Measurements from ENCODE around the gene SGMS1. TPM values are rescaled to one million over a fixed set of nuclear protein-coding genes. Genes with fewer than 3 reads are reported as not detected.

The SGMS1 gene
- total RNA-seq, 1 experiment from 2014 or later = 34.5 TPM

DNA sequence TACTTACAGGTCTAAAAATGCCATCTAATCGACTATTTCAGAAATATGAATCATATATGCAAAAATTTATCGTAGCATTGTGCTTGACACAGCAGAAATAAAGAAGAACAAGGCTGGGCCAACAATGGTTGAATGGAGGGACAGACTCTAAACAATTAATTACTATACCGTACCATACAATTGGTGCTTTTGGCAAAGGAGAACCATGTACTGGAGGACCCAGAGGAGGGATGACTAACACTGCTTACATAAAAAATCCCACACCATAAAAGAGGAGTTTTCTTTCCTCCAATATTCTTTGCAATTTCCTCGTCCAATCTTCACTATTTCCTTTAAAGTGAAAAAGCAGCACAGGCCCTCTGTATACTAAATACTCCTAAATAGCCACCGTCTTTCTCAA is 94.1 kb downstream of the SGMS1 start:
- CTCF ChIA-PET = interaction anchor here (0.6 kb wide), 1 partner anchor 125 kb away, joined by 3 read pairs; no protein-coding TSS in a partner anchor
- no TSS peak for BruUV-seq (replicated peaks)
- TF ChIP-seq, protein P1, sequence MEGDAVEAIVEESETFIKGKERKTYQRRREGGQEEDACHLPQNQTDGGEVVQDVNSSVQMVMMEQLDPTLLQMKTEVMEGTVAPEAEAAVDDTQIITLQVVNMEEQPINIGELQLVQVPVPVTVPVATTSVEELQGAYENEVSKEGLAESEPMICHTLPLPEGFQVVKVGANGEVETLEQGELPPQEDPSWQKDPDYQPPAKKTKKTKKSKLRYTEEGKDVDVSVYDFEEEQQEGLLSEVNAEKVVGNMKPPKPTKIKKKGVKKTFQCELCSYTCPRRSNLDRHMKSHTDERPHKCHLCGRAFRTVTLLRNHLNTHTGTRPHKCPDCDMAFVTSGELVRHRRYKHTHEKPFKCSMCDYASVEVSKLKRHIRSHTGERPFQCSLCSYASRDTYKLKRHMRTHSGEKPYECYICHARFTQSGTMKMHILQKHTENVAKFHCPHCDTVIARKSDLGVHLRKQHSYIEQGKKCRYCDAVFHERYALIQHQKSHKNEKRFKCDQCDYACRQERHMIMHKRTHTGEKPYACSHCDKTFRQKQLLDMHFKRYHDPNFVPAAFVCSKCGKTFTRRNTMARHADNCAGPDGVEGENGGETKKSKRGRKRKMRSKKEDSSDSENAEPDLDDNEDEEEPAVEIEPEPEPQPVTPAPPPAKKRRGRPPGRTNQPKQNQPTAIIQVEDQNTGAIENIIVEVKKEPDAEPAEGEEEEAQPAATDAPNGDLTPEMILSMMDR (IDR thresholded peaks at IDR 0.05; ENCODE audit: unreplicated experiment) = no peak
- Mint-ChIP-seq H3K27ac (ENCODE audit: unreplicated experiment) (no peak overlapping the region), H3K27me3 (ENCODE audit: unreplicated experiment) (no peaks in the 10 kb centered on the region), H3K36me3 (ENCODE audit: insufficient read depth, unreplicated experiment) (no peaks in the 10 kb centered on the region), H3K4me1 (ENCODE audit: low read depth, unreplicated experiment) (no peaks in the 10 kb centered on the region), H3K4me3 (ENCODE audit: low read depth, unreplicated experiment) (no peak overlapping the region), H3K9me3 (ENCODE audit: low read depth, unreplicated experiment) (no peaks in the 10 kb centered on the region)
- no peak for DNase-seq
- intact Hi-C loops (cut with micrococcal nuclease; ENCODE audit: unreplicated experiment) = no loop called here

DNA sequence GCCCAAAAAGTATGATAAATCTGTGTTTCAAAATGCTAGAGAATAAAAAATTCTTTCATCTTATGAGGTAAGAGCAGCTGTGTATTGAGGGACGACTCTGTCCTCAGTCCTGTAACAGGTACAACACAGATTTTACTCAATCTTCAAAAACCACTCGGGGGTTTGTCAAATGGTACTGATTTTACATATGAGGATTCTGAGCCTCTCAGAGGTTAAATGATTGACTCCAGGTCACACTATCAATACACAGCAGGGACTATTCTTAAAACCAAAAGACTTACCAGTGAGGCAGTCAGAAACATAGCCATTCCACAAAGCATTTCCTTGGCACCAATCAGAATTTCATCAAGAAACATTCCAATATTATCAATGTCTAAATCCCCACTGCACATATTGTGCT is 95.5 kb downstream of the SGMS1 start:
- intact Hi-C loops (cut with micrococcal nuclease; ENCODE audit: unreplicated experiment) = no loop called here
- TF ChIP-seq, protein P1 (IDR thresholded peaks at IDR 0.05; ENCODE audit: unreplicated experiment) = no peak

DNA sequence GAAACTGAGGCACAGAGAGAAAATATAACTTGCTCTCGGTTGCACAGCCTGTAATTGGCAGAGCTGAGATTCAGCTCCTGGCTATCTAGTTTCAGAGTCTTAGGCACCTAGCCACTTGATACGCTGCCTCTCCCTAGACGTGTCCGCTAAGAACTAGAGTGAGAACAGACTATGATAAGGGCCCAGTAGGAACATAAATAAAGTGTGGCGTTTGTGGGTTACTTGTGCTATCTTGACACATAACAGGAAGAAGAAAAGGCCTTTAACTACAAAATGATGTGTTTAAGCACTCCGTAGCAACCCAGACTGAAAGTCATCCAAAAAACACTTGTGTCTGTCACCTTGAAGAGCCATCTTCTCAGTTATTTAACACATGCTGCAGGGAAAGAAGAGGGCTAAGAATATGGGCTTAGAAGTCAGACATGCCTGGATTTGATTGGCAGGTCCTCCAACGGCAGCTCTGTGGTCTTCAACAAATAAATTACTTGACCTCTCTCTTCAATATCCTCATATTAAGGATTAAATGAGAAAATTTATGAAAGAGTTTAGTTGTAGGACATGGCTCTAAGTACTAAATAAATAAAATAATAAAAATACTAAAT is 96.2 kb downstream of the SGMS1 start:
- Mint-ChIP-seq H3K27me3 (ENCODE audit: unreplicated experiment) (no peaks in the 10 kb centered on the region), H3K9me3 (ENCODE audit: low read depth, unreplicated experiment) (no peaks in the 10 kb centered on the region), H3K4me1 (ENCODE audit: low read depth, unreplicated experiment) (no peaks in the 10 kb centered on the region), H3K27ac (ENCODE audit: unreplicated experiment) (no peak overlapping the region), H3K36me3 (ENCODE audit: insufficient read depth, unreplicated experiment) (no peaks in the 10 kb centered on the region), H3K4me3 (ENCODE audit: low read depth, unreplicated experiment) (no peak overlapping the region)
- intact Hi-C loops (cut with micrococcal nuclease; ENCODE audit: unreplicated experiment) = no loop called here
- BruUV-seq (replicated peaks) = no TSS peak
- TF ChIP-seq, protein P1 (IDR thresholded peaks at IDR 0.05; ENCODE audit: unreplicated experiment) = no peak
- CTCF ChIA-PET = no interaction called here
- no peak for DNase-seq

More for the DNA sequence above, 95.5 kb downstream of the SGMS1 start:
- no peak for DNase-seq
- no peaks in the 10 kb centered on the region for H3K4me1 Mint-ChIP-seq (ENCODE audit: low read depth, unreplicated experiment)
- CTCF ChIA-PET = no interaction called here
- H3K27ac Mint-ChIP-seq (ENCODE audit: unreplicated experiment) = no peak overlapping the region
- no TSS peak for BruUV-seq (replicated peaks)
- no peaks in the 10 kb centered on the region for H3K27me3 Mint-ChIP-seq (ENCODE audit: unreplicated experiment)
- no peaks in the 10 kb centered on the region for H3K9me3 Mint-ChIP-seq (ENCODE audit: low read depth, unreplicated experiment)
- H3K36me3 Mint-ChIP-seq (ENCODE audit: insufficient read depth, unreplicated experiment) = no peaks in the 10 kb centered on the region
- no peak overlapping the region for H3K4me3 Mint-ChIP-seq (ENCODE audit: low read depth, unreplicated experiment)

DNA sequence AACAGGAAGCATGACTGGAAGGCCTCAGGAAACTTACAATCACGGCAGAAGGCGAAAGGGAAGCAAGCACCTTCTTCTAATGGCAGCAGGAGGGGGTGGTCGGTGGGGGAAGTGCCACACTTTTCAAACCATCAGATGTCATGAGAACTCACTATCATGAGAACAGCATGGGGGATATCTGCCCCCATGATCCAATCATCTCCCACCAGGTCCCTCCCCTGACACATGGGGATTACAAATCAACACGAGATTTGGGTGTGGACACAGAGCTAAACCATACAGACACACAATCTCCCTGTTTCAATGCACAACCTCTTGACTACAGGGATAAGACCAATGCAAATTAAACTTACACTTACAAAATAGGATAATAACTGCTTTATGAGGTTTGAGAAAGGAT is 97.6 kb downstream of the SGMS1 start:
- Mint-ChIP-seq H3K4me3 (ENCODE audit: low read depth, unreplicated experiment) (no peak overlapping the region), H3K27me3 (ENCODE audit: unreplicated experiment) (no peaks in the 10 kb centered on the region), H3K9me3 (ENCODE audit: low read depth, unreplicated experiment) (no peaks in the 10 kb centered on the region), H3K36me3 (ENCODE audit: insufficient read depth, unreplicated experiment) (no peaks in the 10 kb centered on the region), H3K4me1 (ENCODE audit: low read depth, unreplicated experiment) (no peaks in the 10 kb centered on the region), H3K27ac (ENCODE audit: unreplicated experiment) (no peak overlapping the region)
- TF ChIP-seq, protein P1 (IDR thresholded peaks at IDR 0.05; ENCODE audit: unreplicated experiment) = no peak
- CTCF ChIA-PET = interaction anchor here (1.0 kb wide), 1 partner anchor 8 kb away, joined by 3 read pairs; no protein-coding TSS in a partner anchor
- intact Hi-C loops (cut with micrococcal nuclease; ENCODE audit: unreplicated experiment) = no loop called here
- DNase-seq = no peak
- BruUV-seq (replicated peaks) = no TSS peak
